Pulmonary artery endothelial cell (primary cell): ENCODE data around the gene OR2A1. TPM values are rescaled to one million over a fixed set of nuclear protein-coding genes. Genes with fewer than 3 reads are reported as not detected.
"Not testable (repeated sequence)": the region's sequence is repeated elsewhere in the genome, so short reads cannot be mapped to it uniquely, and the experiment has no call there.

Experiments
- DNase-seq: peaks from one replicate; pipeline ENCODE4 v3.0.0-alpha.2; 2011; ENCODE audit warnings: low read depth, low spot score
- total RNA-seq: library from RNA; depleted of rRNA; stranded (reverse); fragments of >200 nt; gene quantifications from 2 replicates; pipeline ENCODE4 v1.2.3, GENCODE V29; 2014

OR2A1 gene
- 0.07 TPM in 1 of 2 replicates, not detected in the other for total RNA-seq

DNA sequence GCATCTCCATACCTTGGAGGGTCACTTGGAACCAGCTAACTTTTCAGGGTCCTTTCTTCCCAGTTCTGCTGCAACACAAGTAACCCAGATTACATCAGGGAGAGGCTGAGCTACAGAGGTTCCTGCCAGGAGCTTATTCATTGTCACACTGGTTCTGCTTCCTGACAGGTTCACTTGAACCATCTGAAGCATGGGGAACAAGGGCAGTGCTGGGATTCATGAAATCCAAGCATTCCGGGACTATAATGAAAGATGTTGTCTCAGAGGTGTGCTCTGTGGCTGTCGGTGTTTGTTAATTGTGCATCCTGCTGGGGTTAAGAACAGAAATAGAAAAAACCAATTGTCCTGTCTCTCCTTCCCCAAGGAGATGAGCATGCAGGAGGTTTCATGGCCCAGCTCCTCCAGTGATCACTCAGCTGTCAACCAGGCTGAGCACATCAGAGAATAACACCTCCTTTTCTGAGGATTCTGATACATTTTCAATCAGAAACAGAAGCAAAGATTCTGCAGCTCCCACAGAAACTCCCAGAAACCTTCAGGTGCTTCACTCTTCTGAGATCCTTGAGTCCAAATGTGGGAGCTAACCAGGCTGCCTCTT is at the start of gene OR2A1:
OR2A1 (plus strand) TSS at position 548 of the 598 bp plus-strand sequence. CDS start 5,706 bp downstream, outside the sequence.
- not testable (repeated sequence) for DNase-seq

DNA sequence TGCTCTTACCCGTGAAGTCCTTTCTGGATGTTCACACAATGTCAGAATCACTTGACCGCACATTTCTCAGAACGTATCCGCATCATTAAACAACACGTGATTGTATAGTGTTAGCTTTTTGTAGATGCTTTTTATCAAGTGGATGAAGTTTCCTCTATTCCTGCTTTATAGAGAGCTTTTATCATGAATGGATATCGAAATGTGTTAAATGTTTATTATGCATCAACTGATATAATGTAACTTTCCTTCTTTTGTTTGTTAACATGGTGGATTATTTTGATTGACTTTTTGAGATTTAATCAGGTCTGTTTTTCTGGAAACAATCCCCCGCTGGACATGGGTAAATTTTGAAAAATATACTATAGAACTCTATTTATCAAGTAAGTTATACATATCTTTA is 47.5 kb upstream of the OR2A1 start, which contains the start of gene OR2A7:
OR2A7 (minus strand) TSS at position 101 of the 400 bp plus-strand sequence. CDS start 5,164 bp downstream, outside the sequence.
- not testable (repeated sequence) for DNase-seq

DNA sequence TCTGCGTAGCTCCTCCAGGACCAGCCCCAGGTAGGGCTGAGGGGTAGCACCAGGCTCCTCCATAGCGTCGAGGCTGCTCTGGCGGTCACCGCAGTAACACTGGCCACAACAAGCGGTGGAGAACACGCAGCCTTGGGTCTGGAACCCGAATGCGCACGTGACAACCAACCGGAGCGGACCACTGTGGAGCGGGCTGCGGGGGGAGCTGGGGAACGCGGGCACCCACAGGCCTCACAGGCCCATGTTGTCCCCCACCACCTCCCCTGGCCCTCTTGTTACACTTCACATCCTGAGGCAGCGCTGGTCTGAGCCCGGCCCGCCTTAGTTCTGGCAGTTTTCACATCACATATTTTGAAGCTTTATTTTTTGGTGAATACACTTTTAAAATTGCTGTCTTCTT is 43.0 kb upstream of the OR2A1 start, which contains the start of gene CTAGE8:
CTAGE8 (minus strand) TSS at position 101 of the 400 bp plus-strand sequence; CDS start at position 63, 38 bp downstream.
- not testable (repeated sequence) for DNase-seq

- DNase-seq = not testable (repeated sequence)
Observed at GRCh38 chr7:144275281-144275680, 36.9 kb upstream of the OR2A1 start.

GRCh38 chr7:144280010-144280409 is 32.2 kb upstream of the OR2A1 start:
- not testable (repeated sequence) for DNase-seq

DNA sequence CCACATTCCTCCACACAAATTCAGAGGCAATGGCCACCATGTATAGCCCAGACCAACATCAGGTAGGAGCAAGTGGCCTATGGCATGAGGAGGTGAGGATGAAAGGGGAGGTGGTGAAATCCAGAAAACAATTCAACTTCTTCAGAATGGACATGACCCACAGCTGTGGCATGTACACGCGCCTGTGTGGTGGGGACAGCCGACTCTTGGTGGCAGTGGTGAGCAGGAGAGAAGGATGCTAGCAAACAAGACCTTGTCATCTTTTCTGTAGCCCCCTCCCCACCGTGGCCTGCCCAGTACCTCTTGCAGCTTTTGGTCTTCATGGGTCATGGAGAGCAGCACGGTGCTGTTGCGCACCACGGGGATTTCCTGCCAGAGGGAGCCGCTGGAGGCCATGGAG is 30.2 kb upstream of the OR2A1 start:
- not testable (repeated sequence) for DNase-seq

DNA sequence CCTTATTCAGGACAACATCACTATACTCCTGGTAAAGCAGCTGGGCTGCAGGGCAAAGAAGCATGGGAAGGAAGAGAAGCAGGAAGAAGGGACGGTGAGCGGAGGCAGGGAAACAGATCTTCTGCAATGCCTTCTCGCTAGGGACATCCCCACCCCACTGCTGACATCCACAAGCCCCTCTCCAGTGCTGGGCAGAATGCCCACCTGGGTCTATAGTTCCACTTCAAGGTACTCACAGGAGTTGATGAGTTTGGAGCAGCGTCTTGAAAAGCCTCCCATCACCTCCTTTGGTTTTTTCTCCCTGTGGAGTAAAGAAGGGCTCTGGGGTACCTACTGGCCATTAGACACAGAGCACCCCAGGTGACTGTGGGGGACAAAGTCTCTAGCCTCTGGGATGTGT is 29.7 kb upstream of the OR2A1 start:
- not testable (repeated sequence) for DNase-seq

- not testable (repeated sequence) for DNase-seq
Observed at GRCh38 chr7:144283716-144284115, 28.5 kb upstream of the OR2A1 start.

DNA sequence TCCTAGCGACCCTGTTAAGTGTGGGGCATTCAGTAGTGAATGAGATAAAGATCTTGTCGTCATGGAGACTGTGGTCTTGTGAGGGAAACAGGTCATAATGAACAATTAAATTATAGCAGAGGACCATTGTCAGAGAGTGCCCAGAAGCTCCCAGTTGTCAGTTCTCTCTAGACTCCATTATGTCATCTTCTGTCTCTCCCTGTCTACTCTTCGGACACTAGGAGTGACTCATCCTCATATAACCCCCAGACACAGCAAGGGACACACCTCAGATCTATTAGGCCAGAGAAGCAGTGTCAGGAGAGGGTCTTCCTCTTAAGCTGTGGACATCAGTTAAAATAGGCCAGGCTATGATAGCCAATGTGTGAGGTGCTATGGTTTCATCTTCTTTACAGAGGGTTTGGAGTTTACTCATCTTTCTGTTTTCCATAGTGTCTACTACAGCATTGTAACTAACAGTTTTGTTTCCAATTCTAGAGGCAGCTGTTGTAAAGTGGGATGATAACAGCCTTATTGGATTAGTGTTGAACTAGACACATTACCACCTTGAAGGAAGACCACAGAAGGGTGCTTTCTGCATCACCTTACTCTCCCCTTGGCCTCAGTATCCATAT is 24.9 kb upstream of the OR2A1 start:
- DNase-seq = not testable (repeated sequence)

DNA sequence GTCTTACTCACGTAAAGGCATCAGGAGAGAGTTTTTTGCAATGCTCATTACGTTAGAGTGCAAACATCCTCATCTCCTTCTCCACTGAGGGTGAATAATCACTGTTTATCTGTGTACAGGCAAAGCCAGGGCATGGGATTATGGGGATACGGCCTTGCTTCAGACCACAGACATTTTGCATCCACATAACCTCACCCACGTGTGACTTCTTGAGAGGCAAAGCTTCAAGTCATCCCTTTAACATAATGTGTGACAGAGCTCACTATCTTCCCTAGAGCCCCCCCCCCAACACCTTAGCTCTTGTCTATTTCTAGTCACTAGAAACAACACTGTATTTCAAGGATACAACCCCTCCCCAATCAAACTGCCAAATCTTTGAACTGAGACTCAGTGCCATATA is 20.6 kb upstream of the OR2A1 start:
- not testable (repeated sequence) for DNase-seq

DNA sequence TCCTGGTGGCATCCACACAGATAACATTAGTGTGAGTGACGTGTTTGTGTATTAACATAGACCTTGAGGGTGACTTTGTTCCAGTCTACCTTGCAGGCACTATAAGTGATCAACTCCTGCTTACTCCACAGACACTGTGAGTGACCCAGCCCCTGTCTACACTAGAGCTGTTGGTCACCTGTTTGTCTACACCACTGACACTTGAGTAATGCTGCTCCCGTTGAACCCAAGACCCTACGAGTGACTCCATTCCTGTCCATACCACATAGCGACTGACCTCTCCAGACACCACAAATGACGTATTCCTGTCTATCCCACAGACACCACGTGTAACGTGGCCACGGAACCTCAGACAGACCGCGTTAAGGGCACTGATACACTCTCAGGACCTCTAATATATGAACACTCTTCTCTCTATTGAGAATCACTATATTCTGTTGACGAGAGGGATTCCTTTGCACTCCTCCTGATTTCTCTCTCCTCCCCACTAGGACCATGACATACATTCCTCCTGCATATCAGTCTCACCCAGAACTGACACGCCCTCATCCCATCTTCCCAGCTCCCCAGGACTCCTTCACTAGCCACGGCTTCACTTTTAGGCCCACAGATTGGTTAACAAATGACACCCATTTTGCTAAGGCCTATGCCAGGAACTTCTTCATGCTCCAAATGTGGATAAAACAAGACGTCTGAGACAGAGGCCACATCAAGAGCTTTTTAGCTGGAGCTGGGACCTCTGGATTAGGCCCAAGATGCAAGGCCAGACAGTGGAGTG is 19.6 kb upstream of the OR2A1 start:
- not testable (repeated sequence) for DNase-seq

DNA sequence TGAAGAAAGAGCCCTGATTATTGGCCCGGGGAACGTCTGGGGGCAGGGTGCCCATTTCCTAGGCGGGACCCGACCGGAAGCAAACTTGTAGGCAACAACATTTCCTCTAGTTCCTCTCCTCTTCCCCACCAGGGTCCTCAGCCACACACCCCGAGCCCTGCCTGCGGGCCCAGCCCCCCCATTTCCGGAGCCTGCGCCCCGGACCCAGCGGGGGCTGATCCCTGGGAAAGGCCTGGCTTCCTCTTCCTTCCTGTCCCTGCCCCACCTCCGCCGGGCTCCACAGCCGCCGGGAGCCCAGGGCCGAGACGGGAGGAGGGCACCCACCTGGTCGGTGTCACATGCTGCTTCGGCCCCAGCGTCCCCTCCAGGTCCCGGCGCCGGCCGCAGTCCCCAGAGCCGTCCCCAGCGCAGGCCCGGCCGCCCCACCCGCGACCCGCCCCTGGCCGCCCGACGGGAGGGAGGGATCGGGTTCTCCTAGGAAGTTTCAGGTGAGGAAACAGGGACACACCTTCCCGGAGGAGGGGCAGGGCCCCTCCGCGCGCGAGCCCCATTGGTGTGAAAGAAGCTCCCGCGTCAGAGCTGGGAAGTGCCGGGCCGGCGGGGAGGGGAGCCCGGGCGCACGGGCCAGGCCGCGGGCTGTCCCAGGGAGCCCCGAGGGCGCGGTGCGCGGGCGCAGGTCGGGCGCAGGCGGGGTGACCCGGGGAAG is 18.3 kb upstream of the OR2A1 start:
- not testable (repeated sequence) for DNase-seq

GRCh38 chr7:144302578-144303303 is 9.5 kb upstream of the OR2A1 start:
- DNase-seq = not testable (repeated sequence)

DNA sequence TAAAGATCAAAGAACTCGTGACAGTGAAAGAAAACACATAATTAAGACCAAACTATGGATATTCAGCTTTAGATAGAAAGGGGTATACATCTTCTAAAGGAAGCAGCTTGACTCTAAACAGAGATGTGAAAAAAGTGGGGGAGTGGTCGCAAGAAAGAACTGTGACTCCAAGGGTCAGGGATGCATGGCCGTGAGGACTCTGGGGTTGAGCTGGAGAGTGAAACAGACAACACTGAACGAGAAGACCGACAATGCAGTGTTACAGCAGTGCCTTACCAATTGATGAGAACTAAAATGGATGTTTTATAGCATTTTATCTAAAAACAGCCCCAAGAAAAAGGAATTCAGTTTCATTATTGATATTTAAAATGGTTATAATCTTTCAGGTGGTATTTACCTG is 8.6 kb upstream of the OR2A1 start:
- not testable (repeated sequence) for DNase-seq

GRCh38 chr7:144305156-144305555 is 7.1 kb upstream of the OR2A1 start:
- DNase-seq = not testable (repeated sequence)

- DNase-seq = not testable (repeated sequence)
Observed at GRCh38 chr7:144309702-144310101, 2.5 kb upstream of the OR2A1 start.

- not testable (repeated sequence) for DNase-seq
Observed at GRCh38 chr7:144311218-144311617, 1.0 kb upstream of the OR2A1 start.

DNA sequence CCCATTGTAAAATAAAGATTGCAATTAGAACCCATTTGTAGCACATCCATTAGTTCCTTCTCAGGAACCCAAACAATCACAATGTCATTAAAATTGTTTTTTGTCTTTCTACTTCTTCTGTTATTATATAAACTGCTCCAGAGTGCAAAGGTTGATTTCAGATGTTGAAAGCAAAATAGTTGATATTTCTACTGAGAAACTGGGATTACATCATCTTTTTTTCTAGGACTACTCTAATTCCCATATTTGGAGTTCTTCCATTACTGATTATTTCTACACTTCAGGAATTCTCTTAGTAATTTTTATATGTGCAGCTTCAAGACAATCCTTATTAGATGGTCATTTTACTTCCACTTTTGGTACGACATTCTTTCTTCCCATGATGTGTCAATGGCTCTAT is 5.3 kb downstream of the OR2A1 start:
- not testable (repeated sequence) for DNase-seq

- DNase-seq = not testable (repeated sequence)
Observed at GRCh38 chr7:144319547-144319946, 7.3 kb downstream of the OR2A1 start.

DNA sequence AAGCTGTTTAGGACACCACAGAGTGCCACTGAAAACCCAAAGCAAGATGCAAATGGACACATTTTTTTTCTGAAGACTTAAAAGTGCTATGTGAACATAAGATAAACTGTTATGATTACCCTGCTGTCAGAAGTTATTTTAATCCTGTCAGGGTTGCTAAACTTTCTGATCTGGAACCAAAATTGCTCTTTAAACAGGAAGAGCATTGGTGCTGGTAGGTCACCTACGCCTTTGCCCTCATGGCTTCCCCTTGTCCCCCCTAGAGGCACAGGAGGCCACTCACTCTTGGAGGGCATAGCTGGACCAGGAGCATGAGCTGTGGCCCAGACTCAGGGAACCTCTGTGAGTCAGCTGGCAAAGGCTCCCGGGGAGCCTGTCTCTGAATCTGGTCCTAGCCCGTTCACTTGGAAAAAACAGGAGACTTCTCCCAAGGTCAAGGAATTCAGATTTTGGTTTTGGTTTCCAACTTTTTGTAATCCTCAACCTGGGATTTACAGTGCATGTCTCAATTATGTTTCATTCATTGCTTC is 9.5 kb downstream of the OR2A1 start:
- DNase-seq = not testable (repeated sequence)
